ENCODE data around the gene ZNF280D.

Gene ZNF280D

DNA sequence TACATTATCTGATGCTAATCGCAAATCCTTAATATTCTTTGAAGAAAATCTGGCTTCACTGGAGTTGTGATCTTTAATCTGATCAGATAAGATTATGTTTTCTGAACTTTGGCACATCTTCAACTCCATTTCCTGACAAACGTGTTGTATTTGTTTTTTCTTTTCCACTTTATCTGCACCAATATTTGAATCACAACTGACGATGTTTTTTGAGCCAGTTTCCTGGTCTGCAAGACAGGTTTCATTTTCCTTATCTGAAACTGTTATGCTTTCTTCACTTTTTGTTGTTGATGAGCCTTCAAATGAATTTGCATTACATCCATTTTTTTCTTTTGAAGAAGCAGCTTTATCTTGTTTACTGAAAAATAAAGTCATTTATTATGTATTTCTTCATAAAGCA, 101.5 kb downstream of the ZNF280D start:
- no peak for DNase-seq (ENCODE audit: low read depth in 2 of 2)

DNA sequence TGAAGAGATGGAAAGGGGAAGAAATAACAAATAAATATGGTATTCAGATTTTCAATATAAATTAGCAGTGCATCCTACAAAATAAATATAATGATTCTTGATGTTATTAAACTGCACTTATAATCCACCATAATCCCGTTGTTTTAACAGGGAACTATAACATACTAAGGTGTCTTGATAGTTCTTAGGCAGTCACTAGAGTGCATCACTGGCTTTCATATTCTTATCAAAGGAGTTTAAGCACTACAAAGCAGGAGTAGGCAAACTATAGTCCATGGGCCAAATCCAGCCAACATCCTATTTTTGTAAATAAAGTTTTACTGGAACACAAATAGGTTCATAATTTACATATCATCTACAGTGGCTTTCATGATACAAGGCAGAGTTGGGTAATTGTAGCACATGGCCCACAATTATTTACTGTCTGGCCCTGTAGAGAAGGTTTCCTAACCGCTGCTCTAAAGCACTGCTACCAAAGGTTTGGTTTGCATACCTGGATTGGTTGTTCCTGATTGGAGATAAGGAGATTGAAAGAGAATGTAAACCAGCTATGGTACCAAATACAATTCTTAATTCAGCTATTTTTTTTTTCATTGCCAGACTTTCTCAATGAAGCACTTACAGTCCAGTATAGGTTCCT, 104.3 kb downstream of the ZNF280D start:
- DNase-seq (ENCODE audit: low read depth in 2 of 2) = no peak

DNA sequence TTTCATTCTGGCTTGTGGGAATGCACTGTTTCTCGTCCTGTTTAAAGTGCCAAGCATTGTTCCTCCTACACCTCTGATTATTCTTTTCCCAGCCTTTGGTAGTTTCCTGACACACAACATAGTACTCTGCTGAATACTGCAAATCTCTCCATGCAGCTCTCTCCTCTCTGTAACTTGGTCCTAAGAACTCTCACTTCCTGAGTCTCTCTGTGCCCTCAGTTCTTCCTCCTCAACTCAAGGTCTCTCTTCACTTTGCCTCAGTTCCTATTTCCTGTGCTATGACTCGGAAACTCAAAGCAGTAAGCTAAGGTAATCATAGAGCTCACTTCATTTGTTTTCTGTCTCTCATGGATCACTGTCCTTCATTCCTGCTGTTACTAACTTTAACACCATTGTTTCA, 113.4 kb downstream of the ZNF280D start:
- no peak for DNase-seq (ENCODE audit: low read depth in 2 of 2)

DNA sequence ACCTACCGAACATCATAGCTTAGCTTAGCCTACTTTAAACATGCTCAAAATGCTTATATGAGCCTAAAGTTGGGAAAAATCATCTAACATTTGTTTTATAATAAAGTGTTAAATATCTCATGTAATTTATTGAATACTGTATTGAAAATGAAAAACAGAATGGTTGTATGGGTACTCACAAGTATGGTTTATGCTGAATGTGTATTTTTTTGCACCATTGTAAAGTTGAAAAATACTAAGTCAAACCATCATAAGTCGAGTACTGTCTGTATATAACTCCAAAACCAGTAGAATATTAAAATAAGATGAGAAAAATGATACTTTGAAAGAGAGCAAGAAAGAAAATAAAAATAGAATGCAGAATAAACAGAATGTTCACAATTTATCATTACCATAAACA, 115.7 kb downstream of the ZNF280D start:
- DNase-seq (ENCODE audit: low read depth in 2 of 2) = no peak

DNA sequence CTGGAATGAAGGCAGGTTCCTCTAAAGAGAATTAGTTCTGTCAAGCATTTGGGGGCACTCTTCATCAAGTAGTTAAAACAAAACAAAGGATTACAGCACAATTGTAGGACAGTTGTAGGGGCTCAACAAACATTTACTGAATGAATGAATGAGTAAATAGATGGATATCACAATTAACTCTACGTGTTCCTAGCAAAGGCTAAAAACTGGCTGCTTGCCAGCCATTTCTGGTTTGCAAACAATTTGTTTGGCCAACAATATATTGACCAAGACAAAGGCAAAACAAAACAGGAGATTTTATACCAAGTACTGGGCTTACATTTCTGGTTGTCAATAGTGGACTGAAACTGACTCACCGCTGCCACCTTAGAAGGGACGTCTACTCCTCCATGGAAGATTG, 116.8 kb downstream of the ZNF280D start:
- DNase-seq (ENCODE audit: low read depth in 2 of 2) = no peak

DNA sequence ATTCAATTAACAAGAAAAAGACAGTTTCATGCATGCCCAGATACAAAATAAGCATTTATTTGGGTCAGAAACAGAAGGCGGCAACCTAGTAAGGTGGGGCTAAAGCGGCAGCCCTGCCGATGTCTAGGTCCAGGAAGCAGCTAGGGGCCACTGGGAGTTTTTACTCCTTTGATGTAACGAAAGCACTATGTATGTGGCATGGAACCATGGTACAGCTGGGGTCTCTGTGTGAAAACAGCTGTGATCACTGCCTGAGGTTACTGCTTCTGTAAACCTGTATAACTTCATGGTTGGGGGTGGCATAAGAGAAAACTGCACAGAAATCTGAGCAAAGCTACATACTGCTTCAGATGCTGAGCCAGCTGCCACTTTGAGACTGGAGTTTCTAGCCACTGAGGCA, 119.5 kb downstream of the ZNF280D start:
- DNase-seq (ENCODE audit: low read depth in 2 of 2) = no peak

DNA sequence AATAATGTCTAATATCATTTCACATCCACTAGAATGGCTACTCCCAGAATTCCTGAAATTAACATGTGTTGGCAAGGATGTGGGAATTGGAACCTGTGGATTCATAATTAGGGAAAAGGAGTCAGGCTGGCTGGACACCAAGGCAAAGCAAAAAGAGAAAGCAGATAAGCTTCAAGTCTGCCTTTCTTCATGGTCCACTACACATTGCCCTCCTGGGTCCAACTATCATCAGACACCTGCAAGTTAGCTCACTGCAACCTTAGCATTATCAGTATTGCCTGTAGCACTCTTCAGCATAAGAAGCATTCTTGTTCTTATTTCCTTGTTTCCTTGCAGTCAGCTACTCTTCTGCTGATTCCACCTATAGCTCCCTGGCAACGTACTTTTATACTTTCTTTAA, 124.3 kb downstream of the ZNF280D start:
- DNase-seq (ENCODE audit: low read depth in 2 of 2) = no peak

DNA sequence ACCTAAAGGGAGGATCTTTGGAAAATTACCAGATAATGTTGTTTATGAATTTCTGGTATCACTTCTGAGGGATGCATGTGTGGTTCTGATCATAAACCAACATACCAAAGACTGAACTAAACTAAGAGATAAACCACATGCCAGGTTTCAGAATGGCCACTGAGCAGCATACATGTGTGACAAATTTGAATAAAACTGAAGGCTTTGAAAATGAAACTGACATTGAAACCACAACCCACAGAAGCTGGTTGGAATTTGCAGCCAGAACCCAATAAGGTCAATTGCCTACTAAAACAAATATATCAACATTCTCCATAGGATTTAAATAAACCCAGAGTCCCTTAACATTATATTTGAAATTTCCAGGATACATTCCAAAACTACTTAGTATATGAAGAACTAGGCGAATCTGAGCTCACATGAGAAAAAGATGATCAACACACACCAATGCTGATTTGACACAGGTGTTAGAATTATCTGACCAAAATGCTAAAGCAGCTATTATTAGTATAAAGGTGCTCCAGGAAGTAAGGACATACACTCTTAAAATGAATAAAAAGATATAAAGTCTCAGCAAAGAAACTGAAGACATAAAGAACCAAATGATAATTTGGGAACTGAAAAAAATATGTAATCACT, 125.0 kb downstream of the ZNF280D start:
- no peak for DNase-seq (ENCODE audit: low read depth in 2 of 2)

DNA sequence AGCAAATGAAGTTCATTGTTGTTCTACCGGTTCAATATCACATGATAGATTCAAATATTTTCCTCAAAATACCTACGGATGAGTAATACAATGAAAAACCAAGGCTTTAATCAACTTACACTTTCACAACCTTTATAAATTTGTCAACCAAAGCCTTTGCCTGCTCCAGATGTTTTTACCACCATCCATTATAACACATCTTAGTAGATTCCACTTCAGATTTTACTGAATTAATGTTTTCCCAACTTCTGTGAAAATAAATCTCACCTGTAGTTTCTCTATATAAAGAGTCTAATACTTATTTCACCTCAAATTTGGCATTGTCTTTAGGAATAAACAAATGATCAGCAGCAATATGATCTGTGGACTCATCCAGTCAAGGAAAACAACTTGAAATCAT, 131.1 kb downstream of the ZNF280D start:
- no peak for DNase-seq (ENCODE audit: low read depth in 2 of 2)

DNA sequence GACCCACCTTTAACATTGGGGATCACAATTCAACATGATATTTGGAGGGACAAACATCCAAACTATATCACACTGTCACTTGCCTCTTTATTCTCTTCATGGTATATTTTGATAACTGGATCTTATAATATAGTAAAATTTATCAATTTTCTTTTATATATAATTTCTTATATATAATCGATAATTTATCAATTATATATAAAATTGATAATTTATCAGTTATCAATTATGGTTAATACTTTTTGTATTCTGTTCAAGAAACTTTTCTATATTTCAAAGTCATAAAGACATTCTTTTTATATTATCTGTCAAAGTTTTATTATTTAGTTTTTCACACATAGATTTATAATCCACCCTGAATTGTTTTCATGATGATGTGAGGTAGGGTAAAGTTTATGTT, 132.9 kb downstream of the ZNF280D start:
- DNase-seq (ENCODE audit: low read depth in 2 of 2) = no peak

DNA sequence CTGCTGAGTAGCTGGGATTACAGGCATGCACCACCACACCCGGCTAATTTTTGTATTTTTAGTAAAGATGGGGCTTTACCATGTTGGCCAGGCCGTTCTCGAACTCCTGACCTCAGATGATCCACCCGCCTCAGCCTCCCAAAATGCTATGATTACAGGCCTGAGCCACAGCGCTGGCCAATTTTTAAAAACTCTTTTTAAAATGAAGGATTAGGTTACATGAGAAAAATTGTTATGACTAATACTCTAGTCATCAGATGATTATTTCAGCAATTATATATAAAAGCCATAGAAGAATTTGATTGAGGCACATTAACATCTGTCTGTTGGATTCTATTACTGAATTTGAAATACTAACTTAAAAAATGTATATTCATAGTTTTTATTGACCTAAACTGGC, 134.3 kb downstream of the ZNF280D start:
- no peak for DNase-seq (ENCODE audit: low read depth in 2 of 2)

DNA sequence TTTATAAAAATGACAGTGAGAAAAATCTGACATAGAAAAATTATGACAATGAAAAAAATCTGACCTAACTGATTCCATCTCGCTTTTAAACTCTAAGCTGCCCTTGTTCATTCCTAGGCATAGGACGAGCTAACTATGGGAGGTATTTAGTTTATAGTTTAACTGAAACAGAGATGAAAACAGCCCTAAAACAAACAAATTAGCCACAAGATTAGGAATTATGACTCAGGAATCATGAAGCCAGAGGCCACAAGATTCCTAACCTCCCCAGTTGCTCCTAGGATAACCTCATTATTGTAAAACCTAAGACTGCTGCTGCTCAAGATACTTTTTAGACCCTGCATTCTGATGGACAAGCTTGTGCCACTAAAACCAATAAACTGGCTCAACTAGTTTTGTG, 145.6 kb downstream of the ZNF280D start:
- no peak for DNase-seq (ENCODE audit: low read depth in 2 of 2)

DNA sequence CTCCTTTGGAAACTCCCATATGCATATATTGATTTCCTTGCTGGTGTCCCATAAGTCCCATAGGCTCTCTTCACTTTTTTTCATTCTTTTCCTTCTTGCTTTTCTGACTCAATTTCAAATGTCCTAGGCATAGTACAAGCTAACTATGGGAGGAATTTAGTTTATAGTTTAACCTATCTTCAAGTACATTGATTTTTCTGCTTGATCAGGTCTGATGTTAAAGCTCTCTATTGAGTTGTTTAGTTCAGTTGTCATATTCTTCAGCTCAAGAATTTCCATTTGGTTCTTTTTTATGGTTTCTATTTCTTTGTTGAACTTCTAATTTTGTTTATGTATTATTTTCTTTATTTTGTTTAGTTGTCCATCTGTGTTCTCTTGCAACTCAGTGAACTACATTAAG, 147.1 kb downstream of the ZNF280D start:
- no peak for DNase-seq (ENCODE audit: low read depth in 2 of 2)

DNA sequence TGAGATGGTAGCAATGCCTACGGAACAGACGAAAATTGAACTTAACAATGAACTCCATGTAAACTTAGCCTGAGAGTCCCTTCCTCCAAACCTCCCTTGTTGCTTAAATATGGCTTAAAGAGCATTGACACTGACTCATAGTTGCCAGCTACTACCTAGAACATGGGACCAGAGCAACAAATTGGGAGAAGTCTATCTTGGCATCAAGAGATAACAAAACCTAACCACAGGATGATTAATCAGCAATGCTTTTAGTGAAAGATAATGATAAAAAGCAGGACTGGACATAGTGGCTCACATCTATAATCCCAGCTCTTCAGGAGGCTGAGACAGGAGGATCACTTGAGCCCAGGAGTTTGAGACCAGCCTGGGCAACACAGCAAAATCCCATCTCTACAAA, 150.5 kb downstream of the ZNF280D start:
- no peak for DNase-seq (ENCODE audit: low read depth in 2 of 2)
